HepG2 (cell line): Measurements from ENCODE around the gene PKD1L1. TPM values are rescaled to one million over a fixed set of nuclear protein-coding genes. Genes with fewer than 3 reads are reported as not detected.
A peak's percentile ranks its signal among the peaks of the same experiment; 100 is the strongest.

ENCODE experiments used
- ATAC-seq: fragments of 200-7000 bp; cut with Tn5 transposase; 3 replicates; pipeline ENCODE4 v1.9.1; 2020; ENCODE audit warnings: mild to moderate bottlenecking, moderate library complexity
- BruUV-seq: library from RNA; stranded (reverse); fragments of 400-500 nt; replicated peaks from 2 replicates; lab custom pipeline; 2021; lab: Mats Ljungman, UMichigan
- CTCF ChIA-PET: fragments of 300-600 bp; formaldehyde crosslinking; extraction: SDS; loops from one replicate; lab custom pipeline; 2021; ENCODE audit warnings: low total read pairs, inconsistent platforms, low intra/inter-chr PET ratio; lab: Yijun Ruan, JAX
- POLR2A ChIA-PET: fragments of 350-600 bp; sonication (Branson Sonifier 250); formaldehyde crosslinking; loops from one replicate; lab custom pipeline; 2020; ENCODE audit warnings: antibody characterized with exemption, inconsistent platforms; lab: Yijun Ruan, JAX
- DNase-seq: peaks from one replicate; pipeline ENCODE4 v3.0.0-alpha.2; 2015; ENCODE audit warnings: low spot score
- FAIRE-seq: peaks from 3 replicates; lab custom pipeline; 2011; peaks lifted over from hg19 to GRCh38; lab: Jason Lieb, UNC
- H2AFZ ChIP-seq: one replicate; pipeline ENCODE4 v1.6.1; 2011; ENCODE audit warnings: low read length, inconsistent platforms
- H3K27ac ChIP-seq: fragments of 300-600 bp; 3 replicates; pipeline ENCODE4 v1.8.0; 2011; ENCODE audit warnings: mixed run types, mild to moderate bottlenecking, mixed read lengths, low read length, inconsistent platforms; ENCODE audit not compliant: insufficient read depth; ENCODE audit errors: extremely low read length
- H3K27me3 ChIP-seq, 2 experiments: fragments of 200-600 bp in 1 of 2; 2 replicates in 1 of 2; 3 replicates in 1 of 2; pipeline versions ENCODE4 v1.6.0 to v1.8.0; 2011; ENCODE audit warnings: low read length in 2 of 2, mild to moderate bottlenecking in 2 of 2, moderate library complexity in 2 of 2, inconsistent platforms in 1 of 2; ENCODE audit not compliant: insufficient read depth in 2 of 2, control insufficient read depth in 1 of 2
- H3K36me3 ChIP-seq, 2 experiments: fragments of 200-600 bp in 1 of 2; replicated peaks in 1 of 2; 2 replicates in 1 of 2; 3 replicates in 1 of 2; pipeline versions ENCODE4 v1.5.1 to v1.8.0; 2011; ENCODE audit warnings: low read length in 2 of 2, inconsistent platforms in 1 of 2; ENCODE audit not compliant: insufficient read depth in 2 of 2, control insufficient read depth in 1 of 2
- H3K4me1 ChIP-seq: 2 replicates; pipeline ENCODE4 v1.5.1; 2012; ENCODE audit warnings: low read length, inconsistent platforms; ENCODE audit not compliant: insufficient read depth
- H3K4me2 ChIP-seq: 2 replicates; pipeline ENCODE4 v1.6.0; 2011; ENCODE audit warnings: low read depth, low read length, inconsistent platforms
- H3K4me3 ChIP-seq, 3 experiments: fragments of 200-600 bp in 1 of 3; sonication (generic), shearing (Covaris generic) in 1 of 3; replicated peaks in 1 of 3; 2 replicates each; pipeline ENCODE4 v1.5.1; 2011 to 2016; ENCODE audit warnings: low read length in 3 of 3, inconsistent platforms in 2 of 3, low read depth in 2 of 3, mild to moderate bottlenecking in 2 of 3, control low read depth in 1 of 3, mixed read lengths in 1 of 3; ENCODE audit not compliant: insufficient read depth in 1 of 3
- H3K79me2 ChIP-seq: one replicate; pipeline ENCODE4 v1.6.1; 2011; ENCODE audit warnings: low read length, inconsistent platforms; ENCODE audit not compliant: insufficient read depth
- H3K9ac ChIP-seq: 2 replicates; pipeline ENCODE4 v1.6.0; 2011; ENCODE audit warnings: mild to moderate bottlenecking, low read depth, low read length, inconsistent platforms; ENCODE audit not compliant: insufficient read depth
- H3K9me3 ChIP-seq: 2 replicates; pipeline ENCODE4 v1.5.1; 2012; ENCODE audit warnings: mild to moderate bottlenecking, low read length
- H4K20me1 ChIP-seq: 2 replicates; pipeline ENCODE4 v1.6.0; 2011; ENCODE audit warnings: inconsistent platforms, mild to moderate bottlenecking, low read length, moderate library complexity; ENCODE audit not compliant: insufficient read depth
- ZMYM4 ChIP-seq: sonication (generic); formaldehyde crosslinking; IDR thresholded peaks from 2 replicates; pipeline ENCODE4 v1.8.1; 2023; ENCODE audit warnings: mild to moderate bottlenecking, missing genetic modification reagents
- ZNF687 ChIP-seq: sonication (generic); formaldehyde crosslinking; IDR thresholded peaks from 2 replicates; pipeline ENCODE4 v1.5.1; 2020; ENCODE audit warnings: mild to moderate bottlenecking, missing genetic modification reagents, moderate library complexity
- WGBS: methylation state at CpG from one replicate; pipeline ENCODE4 v1.1.6; 2017; ENCODE audit warnings: low lambda C conversion rate; 5-methylcytosine and 5-hydroxymethylcytosine counted together
- in situ Hi-C: cut with HindIII; loops from 2 replicates; pipeline ENCODE4 v1.10.0; 2017; ENCODE audit warnings: low pct_unique_long_range_greater_than_20kb; ENCODE audit not compliant: extremely low pct_ligation_motif_present
- intact Hi-C: fragments of 100-400 bp; cut with micrococcal nuclease; formaldehyde crosslinking; loops from one replicate; pipeline ENCODE4 v1.10.0; 2022; ENCODE audit not compliant: unreplicated experiment
- polyA plus RNA-seq, 8 experiments: library from polyadenylated mRNA; depleted of rRNA in 3 of 8; stranded (reverse) in 7 of 8; unstranded in 1 of 8; fragments of >200 nt; fragmentation: Illumina TruSeq in 4 of 8; extraction: Trizol in 4 of 8; gene quantifications; 2 replicates each; pipeline versions ENCODE4 v1.2.1 to v1.2.3, GENCODE V29; 2011 to 2016; ENCODE audit warnings: low read depth in 4 of 8, missing spikeins in 1 of 8, mixed read lengths in 1 of 8; ENCODE audit not compliant: insufficient read depth in 1 of 8
- total RNA-seq, 5 experiments: library from RNA; depleted of rRNA; stranded (reverse); fragments of >200 nt; fragmentation: Illumina TruSeq; extraction: Trizol; gene quantifications; 2 replicates each; pipeline ENCODE4 v1.2.3, GENCODE V29; 2016; ENCODE audit warnings: low read depth in 1 of 5

The PKD1L1 gene
- total and polyA plus RNA-seq, 2 of the 13 experiments (the other 11 are each of a cell fraction or from before 2014, with no cell fraction given): 0.01 TPM; not detected in 1

GRCh38 chr7:47737601-47738000 lies 210.7 kb downstream of the PKD1L1 start:
- H3K79me2 ChIP-seq: no peaks in the 10 kb centered on the region
- no peaks in the 10 kb centered on the region for H3K36me3 ChIP-seq
- no peaks in the 10 kb centered on the region for H3K27me3 ChIP-seq
- H3K27ac ChIP-seq: no peak overlapping the region
- no peak overlapping the region for H2AFZ ChIP-seq
- WGBS: 89% methylated on average over 4 of the region's 4 CpGs
- no peak for DNase-seq
- no peak for FAIRE-seq
- no peak overlapping the region for H3K4me3 ChIP-seq
- in situ Hi-C loops: no loop called here
- H3K4me1 ChIP-seq: peaks cover 85% of the 10 kb centered on the region
- H4K20me1 ChIP-seq: no peaks in the 10 kb centered on the region
- BruUV-seq: no TSS peak
- ChIA-PET CTCF (no interaction called here), POLR2A (interaction anchor here (5.7 kb wide), 1 partner anchor 26 kb away, joined by 70 read pairs; no protein-coding TSS in a partner anchor)
- intact Hi-C loops: no loop called here
- H3K9ac ChIP-seq: no peak overlapping the region
- H3K9me3 ChIP-seq: no peaks in the 10 kb centered on the region
- TF ChIP-seq ZMYM4 (CRISPR knock-in tag): no peak
- 0 out of 2 replicates have a peak, but pooled peaks have one; percentile 15 for TF ChIP-seq ZNF687 (CRISPR knock-in tag)
- H3K4me2 ChIP-seq: no peak overlapping the region
- no peak for ATAC-seq
